ENCODE results near the gene HIF1AN.
"Not testable (repeated sequence)": the region's sequence is repeated elsewhere in the genome, so short reads cannot be mapped to it uniquely, and the experiment has no call there.

HIF1AN gene

GRCh38 chr10:100570506-100570905 is 34.8 kb downstream of the HIF1AN start:
- no peak for DNase-seq
- H3K4me1 ChIP-seq, result no peaks in the 10 kb centered on the region
- H3K27me3 ChIP-seq, result peaks cover 0 to 62% of the 10 kb centered on the region in 2 donors
- no peak overlapping the region for H3K4me3 ChIP-seq
- H3K36me3 ChIP-seq, result no peaks in the 10 kb centered on the region
- H3K9me3 ChIP-seq, result no peaks in the 10 kb centered on the region
- intact Hi-C loops (cut with DNase I; ENCODE audit: low total_unique reads), result no loop called here
- TF ChIP-seq CTCF (IDR thresholded peaks at IDR 0.05), result no peak
- no peak overlapping the region for H3K27ac ChIP-seq

DNA sequence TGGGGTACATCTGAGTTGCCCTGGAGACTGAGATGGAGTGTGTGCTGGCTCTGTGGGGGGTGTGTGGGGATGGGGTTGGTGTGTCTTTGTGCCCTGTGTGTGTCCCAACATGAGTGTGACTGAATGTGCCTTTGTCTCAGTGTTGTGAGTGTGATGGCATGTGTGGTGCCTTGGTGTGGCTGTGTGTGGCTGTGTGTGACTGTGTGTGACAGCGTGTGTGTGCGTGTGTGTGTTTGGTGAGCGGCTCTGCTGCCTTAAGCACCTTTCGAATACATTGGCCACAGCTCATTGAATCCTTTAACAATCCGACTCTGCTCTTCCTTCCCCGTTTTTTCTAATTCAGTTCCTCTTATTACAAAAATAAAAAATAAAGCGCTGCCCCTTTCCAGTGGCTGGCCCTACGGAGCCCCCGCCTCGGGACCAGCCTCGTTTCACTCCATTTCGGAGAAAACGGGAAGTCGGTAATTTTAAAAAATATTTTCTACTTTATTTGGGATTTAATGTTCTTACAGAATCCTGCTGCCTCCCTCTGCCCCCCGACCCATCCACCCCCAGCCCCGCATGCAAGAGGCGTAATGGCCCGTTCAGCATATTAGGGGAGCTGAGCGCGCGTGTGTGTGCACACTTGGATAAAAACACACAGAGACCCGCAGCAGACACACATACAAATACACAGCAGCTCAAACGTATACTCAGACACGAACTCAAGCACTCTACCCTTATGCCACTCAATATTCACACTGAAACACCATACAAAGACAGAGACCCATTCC is 35.5 kb downstream of the HIF1AN start:
- no peak overlapping the region for H3K27ac ChIP-seq
- no peaks in the 10 kb centered on the region for H3K9me3 ChIP-seq
- no peaks in the 10 kb centered on the region for H3K36me3 ChIP-seq
- no peak for DNase-seq
- intact Hi-C loops (cut with DNase I; ENCODE audit: low total_unique reads), result no loop called here
- H3K4me3 ChIP-seq, result no peak overlapping the region
- H3K27me3 ChIP-seq, result peaks cover 0 to 56% of the 10 kb centered on the region in 2 donors
- no peaks in the 10 kb centered on the region for H3K4me1 ChIP-seq
- TF ChIP-seq CTCF (IDR thresholded peaks at IDR 0.05), result no peak

DNA sequence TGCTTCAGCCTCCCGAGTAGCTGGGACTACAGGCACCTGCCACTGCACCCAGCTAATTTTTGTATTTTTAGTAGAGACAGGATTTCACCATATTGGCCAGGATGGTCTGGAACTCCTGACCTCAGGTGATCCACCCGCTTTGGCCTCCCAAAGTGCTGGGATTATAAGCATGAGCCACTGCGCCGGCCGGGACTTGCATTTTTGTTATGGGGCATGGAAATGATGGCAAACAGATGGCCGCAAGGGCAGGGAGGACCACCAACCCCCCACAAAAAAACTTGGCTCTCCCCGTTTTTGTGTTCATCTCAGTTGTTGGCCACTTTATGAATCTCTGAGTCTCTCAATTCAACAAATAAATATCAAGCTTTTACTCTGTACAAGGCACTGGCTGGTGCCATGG is 39.4 kb downstream of the HIF1AN start:
- intact Hi-C loops (cut with DNase I; ENCODE audit: low total_unique reads); H3K4me3 ChIP-seq; DNase-seq; H3K36me3 ChIP-seq; H3K9me3 ChIP-seq; H3K27ac ChIP-seq; H3K4me1 ChIP-seq: not testable (repeated sequence)
- peaks cover 0 to 27% of the 10 kb centered on the region in 2 donors for H3K27me3 ChIP-seq

- H3K9me3 ChIP-seq, result no peaks in the 10 kb centered on the region
- intact Hi-C loops (cut with DNase I; ENCODE audit: low total_unique reads), result no loop called here
- H3K4me3 ChIP-seq, result no peak overlapping the region
- no peak overlapping the region for H3K27ac ChIP-seq
- H3K36me3 ChIP-seq, result no peaks in the 10 kb centered on the region
- no peaks in the 10 kb centered on the region for H3K4me1 ChIP-seq
- DNase-seq, result no peak
- no peak for TF ChIP-seq CTCF (IDR thresholded peaks at IDR 0.05)
- H3K27me3 ChIP-seq, result peaks cover 0 to 21% of the 10 kb centered on the region in 2 donors
Measured at GRCh38 chr10:100575585-100576281, 40.0 kb downstream of the HIF1AN start.

DNA sequence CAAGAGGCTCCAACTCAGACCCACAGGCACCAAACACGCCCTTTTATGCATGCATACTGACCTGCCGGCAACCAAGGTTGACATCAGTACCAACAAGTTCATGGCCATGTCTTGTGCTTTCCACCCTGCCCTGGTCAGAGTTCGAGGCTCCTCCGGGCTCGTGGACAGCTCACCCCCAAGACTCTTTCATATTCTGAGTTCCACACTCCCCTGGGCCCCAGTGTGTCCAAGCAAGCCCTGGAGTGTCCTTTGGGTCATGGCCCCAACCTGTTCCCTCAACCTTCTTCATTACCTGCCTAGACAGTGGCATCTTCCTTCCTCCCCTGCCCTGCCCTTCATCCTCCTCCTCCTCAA is 40.5 kb downstream of the HIF1AN start:
- H3K4me3 ChIP-seq, result no peak overlapping the region
- DNase-seq, result no peak
- H3K27ac ChIP-seq, result no peak overlapping the region
- TF ChIP-seq CTCF (IDR thresholded peaks at IDR 0.05), result no peak
- H3K9me3 ChIP-seq, result no peaks in the 10 kb centered on the region
- no peaks in the 10 kb centered on the region for H3K36me3 ChIP-seq
- H3K4me1 ChIP-seq, result no peaks in the 10 kb centered on the region
- intact Hi-C loops (cut with DNase I; ENCODE audit: low total_unique reads), result no loop called here
- peaks cover 0 to 16% of the 10 kb centered on the region in 2 donors for H3K27me3 ChIP-seq

All from tibial artery (tissue), 4 donors.